ENCODE measurements around the gene OLFML2A. TPM values are rescaled to one million over a fixed set of nuclear protein-coding genes. Genes with fewer than 3 reads are reported as not detected.
"Not testable (repeated sequence)": the region's sequence is repeated elsewhere in the genome, so short reads cannot be mapped to it uniquely, and the experiment has no call there.

OLFML2A gene
- total RNA-seq, 5 donors from 2014 or later (not counting 1 experiment from before 2014, with no cell fraction given): 0.07 to 0.18 (median 0.13) TPM; not detected in 2

GRCh38 chr9:124838132-124838531 lies 61.2 kb downstream of the OLFML2A start:
- H3K4me3 ChIP-seq (ENCODE audit: control insufficient read depth in 1 of 2, extremely low read depth in 1 of 2, low read length in 1 of 2); H3K36me3 ChIP-seq (ENCODE audit: control insufficient read depth in 2 of 2, extremely low read depth in 1 of 2, insufficient read depth in 1 of 2, low read length in 1 of 2); H3K36me3 Mint-ChIP-seq; H3K27ac Mint-ChIP-seq; H3K9me3 Mint-ChIP-seq; DNase-seq; H3K4me1 ChIP-seq (ENCODE audit: control insufficient read depth in 1 of 2, extremely low read depth in 1 of 2, insufficient read depth in 2 of 2, low read length in 2 of 2); H3K4me1 Mint-ChIP-seq; H3K4me3 Mint-ChIP-seq; ATAC-seq (replicated peaks in 1 of 4); H3K27ac ChIP-seq (ENCODE audit: low read length); H3K9me3 ChIP-seq; POLR2A ChIA-PET: not testable (repeated sequence)
- peaks cover 21 to 26% of the 10 kb centered on the region in 2 donors for H3K27me3 Mint-ChIP-seq
- no CpG with 5 or more reads among the region's 5 CpGs for WGBS (ENCODE audit: insufficient coverage)
- CTCF ChIA-PET: interaction anchor here in 1 of 2 donors (1.0 kb wide), 1 partner anchor 56 kb away, joined by 3 read pairs; no protein-coding TSS in a partner anchor
- H3K27me3 ChIP-seq (replicated peaks in 1 of 2; ENCODE audit: control insufficient read depth in 2 of 2, extremely low read depth in 1 of 2, insufficient read depth in 2 of 2, low read length in 1 of 2): peaks cover 0 to 37% of the 10 kb centered on the region in 2 experiments

- DNase-seq; H3K36me3 ChIP-seq (ENCODE audit: control insufficient read depth in 2 of 2, extremely low read depth in 1 of 2, insufficient read depth in 1 of 2, low read length in 1 of 2); H3K4me1 ChIP-seq (ENCODE audit: control insufficient read depth in 1 of 2, extremely low read depth in 1 of 2, insufficient read depth in 2 of 2, low read length in 2 of 2); H3K4me1 Mint-ChIP-seq; H3K27ac ChIP-seq (ENCODE audit: low read length); H3K36me3 Mint-ChIP-seq; H3K9me3 ChIP-seq; POLR2A ChIA-PET; H3K9me3 Mint-ChIP-seq; H3K27ac Mint-ChIP-seq; H3K4me3 Mint-ChIP-seq; H3K4me3 ChIP-seq (ENCODE audit: control insufficient read depth in 1 of 2, extremely low read depth in 1 of 2, low read length in 1 of 2); ATAC-seq (replicated peaks in 1 of 4): not testable (repeated sequence)
- peaks cover 0 to 41% of the 10 kb centered on the region in 2 experiments for H3K27me3 ChIP-seq (replicated peaks in 1 of 2; ENCODE audit: control insufficient read depth in 2 of 2, extremely low read depth in 1 of 2, insufficient read depth in 2 of 2, low read length in 1 of 2)
- WGBS (ENCODE audit: insufficient coverage): 45% methylated on average over 21 of the region's 52 CpGs
- CTCF ChIA-PET: interaction anchor here in 1 of 2 donors (1.0 kb wide), 1 partner anchor 56 kb away, joined by 3 read pairs; no protein-coding TSS in a partner anchor
- H3K27me3 Mint-ChIP-seq: peaks cover 21 to 26% of the 10 kb centered on the region in 2 donors
These were observed 61.8 kb downstream of the OLFML2A start for GRCh38 chr9:124838567-124839275.

DNA sequence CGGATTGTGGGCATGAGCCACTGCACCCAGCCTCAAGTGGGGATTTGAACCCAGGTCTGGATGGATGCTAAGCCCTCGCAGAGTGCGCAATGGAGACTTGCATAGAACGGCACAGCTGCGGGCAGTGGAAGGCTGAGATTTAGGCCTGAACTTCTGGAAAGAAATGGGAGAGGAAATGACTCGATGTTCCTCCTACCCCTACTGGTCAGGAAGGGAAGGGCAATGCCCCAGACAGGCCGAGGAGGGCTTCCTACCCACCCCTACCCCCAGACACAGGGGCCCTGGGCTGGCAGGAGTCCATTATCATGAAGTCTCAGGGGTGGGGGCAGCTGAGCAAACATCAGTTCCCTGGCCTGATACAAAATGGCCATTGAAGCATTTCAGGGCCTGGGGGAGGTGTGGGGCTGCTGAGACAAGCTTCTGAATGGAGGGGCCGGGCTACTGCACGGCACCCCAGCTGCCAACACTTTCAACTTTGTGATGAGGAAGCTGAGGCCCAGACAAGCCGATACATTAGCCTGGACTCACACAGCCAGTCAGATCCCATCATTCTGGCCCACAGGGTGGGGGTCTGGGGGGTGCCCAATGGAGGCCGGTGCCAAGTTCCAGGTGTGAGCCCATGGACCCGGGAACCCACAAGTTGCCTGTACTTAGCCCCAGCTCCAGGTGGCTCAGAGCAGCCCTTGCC lies 62.8 kb downstream of the OLFML2A start:
- ATAC-seq (replicated peaks in 1 of 4) (no peak), DNase-seq (no peak)
- CTCF ChIA-PET: interaction anchor here in 1 of 2 donors (1.0 kb wide), 2 partner anchors 54 to 65 kb away, joined by 3 read pairs; no protein-coding TSS in a partner anchor
- H3K4me3 Mint-ChIP-seq: no peak overlapping the region
- Histone ChIP-seq H3K36me3 (ENCODE audit: control insufficient read depth in 2 of 2, extremely low read depth in 1 of 2, insufficient read depth in 1 of 2, low read length in 1 of 2) (no peaks in the 10 kb centered on the region), H3K9me3 (no peaks in the 10 kb centered on the region), H3K27ac (ENCODE audit: low read length) (no peak overlapping the region), H3K4me1 (ENCODE audit: control insufficient read depth in 1 of 2, extremely low read depth in 1 of 2, insufficient read depth in 2 of 2, low read length in 2 of 2) (no peaks in the 10 kb centered on the region), H3K4me3 (ENCODE audit: control insufficient read depth in 1 of 2, extremely low read depth in 1 of 2, low read length in 1 of 2) (no peak overlapping the region), H3K27me3 (replicated peaks in 1 of 2; ENCODE audit: control insufficient read depth in 2 of 2, extremely low read depth in 1 of 2, insufficient read depth in 2 of 2, low read length in 1 of 2) (peaks cover 0 to 37% of the 10 kb centered on the region in 2 experiments)
- WGBS (ENCODE audit: insufficient coverage): 73% methylated on average over 4 of the region's 12 CpGs
- no peaks in the 10 kb centered on the region for H3K4me1 Mint-ChIP-seq
- H3K9me3 Mint-ChIP-seq: no peaks in the 10 kb centered on the region
- H3K27ac Mint-ChIP-seq: no peak overlapping the region
- POLR2A ChIA-PET: no interaction called here
- peaks cover 21 to 26% of the 10 kb centered on the region in 2 donors for H3K27me3 Mint-ChIP-seq
- no peaks in the 10 kb centered on the region for H3K36me3 Mint-ChIP-seq

GRCh38 chr9:124840300-124840833 lies 63.4 kb downstream of the OLFML2A start:
- ChIA-PET CTCF (interaction anchor here in 1 of 2 donors (1.0 kb wide), 2 partner anchors 54 to 65 kb away, joined by 3 read pairs; no protein-coding TSS in a partner anchor), POLR2A (no interaction called here)
- no peak overlapping the region for H3K4me3 Mint-ChIP-seq
- H3K36me3 ChIP-seq (ENCODE audit: control insufficient read depth in 2 of 2, extremely low read depth in 1 of 2, insufficient read depth in 1 of 2, low read length in 1 of 2): no peaks in the 10 kb centered on the region
- DNase-seq: no peak
- no peaks in the 10 kb centered on the region for H3K9me3 Mint-ChIP-seq
- peaks cover 0 to 31% of the 10 kb centered on the region in 2 experiments for H3K27me3 ChIP-seq (replicated peaks in 1 of 2; ENCODE audit: control insufficient read depth in 2 of 2, extremely low read depth in 1 of 2, insufficient read depth in 2 of 2, low read length in 1 of 2)
- WGBS (ENCODE audit: insufficient coverage): 66% methylated on average over 12 of the region's 18 CpGs
- H3K4me1 ChIP-seq (ENCODE audit: control insufficient read depth in 1 of 2, extremely low read depth in 1 of 2, insufficient read depth in 2 of 2, low read length in 2 of 2): no peaks in the 10 kb centered on the region
- no peak overlapping the region for H3K4me3 ChIP-seq (ENCODE audit: control insufficient read depth in 1 of 2, extremely low read depth in 1 of 2, low read length in 1 of 2)
- H3K9me3 ChIP-seq: no peaks in the 10 kb centered on the region
- H3K4me1 Mint-ChIP-seq: no peaks in the 10 kb centered on the region
- H3K27ac Mint-ChIP-seq: no peak overlapping the region
- ATAC-seq (replicated peaks in 1 of 4): no peak
- no peak overlapping the region for H3K27ac ChIP-seq (ENCODE audit: low read length)
- no peaks in the 10 kb centered on the region for H3K36me3 Mint-ChIP-seq
- peaks cover 20 to 25% of the 10 kb centered on the region in 2 donors for H3K27me3 Mint-ChIP-seq

DNA sequence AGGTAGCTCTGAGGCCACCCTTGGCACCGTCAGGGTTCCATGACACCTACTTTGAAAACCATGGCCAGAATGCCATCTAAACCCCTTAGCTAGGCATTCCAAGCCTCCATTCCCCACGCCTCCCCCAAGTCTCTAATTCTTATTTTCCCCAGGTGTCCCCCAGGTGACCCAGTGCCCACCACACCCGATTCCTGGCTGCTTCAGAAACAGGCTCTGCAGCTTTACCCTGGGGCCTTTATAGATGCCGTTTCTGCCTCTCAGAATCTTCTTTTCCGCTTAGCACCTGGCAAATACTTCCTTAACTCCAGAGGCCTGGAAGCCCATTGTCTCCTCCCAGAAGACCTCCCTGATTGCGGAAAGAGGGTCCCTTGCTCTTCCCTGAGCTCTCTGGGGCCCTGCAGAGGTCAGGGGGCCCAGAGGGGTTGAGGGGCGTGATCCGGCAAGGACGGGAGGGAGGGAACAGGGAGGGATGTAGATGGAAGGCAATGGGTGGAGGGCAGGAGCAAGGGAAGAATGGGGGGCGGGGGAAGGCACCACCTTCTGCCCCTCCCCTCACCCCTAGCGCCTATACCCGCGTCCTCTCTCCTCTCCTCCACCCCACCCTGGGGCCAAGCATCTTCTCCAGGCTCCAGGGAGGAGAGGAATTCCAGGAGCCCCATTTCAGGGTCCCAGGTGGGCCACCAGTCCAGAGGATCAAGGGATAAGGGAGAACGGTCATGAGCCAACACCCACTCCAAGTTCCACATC lies 64.3 kb downstream of the OLFML2A start:
- ATAC-seq (replicated peaks in 1 of 4) (no peak), DNase-seq (no peak)
- Histone ChIP-seq H3K27me3 (replicated peaks in 1 of 2; ENCODE audit: control insufficient read depth in 2 of 2, extremely low read depth in 1 of 2, insufficient read depth in 2 of 2, low read length in 1 of 2) (peaks cover 0 to 30% of the 10 kb centered on the region in 2 experiments), H3K27ac (ENCODE audit: low read length) (no peak overlapping the region), H3K4me1 (ENCODE audit: control insufficient read depth in 1 of 2, extremely low read depth in 1 of 2, insufficient read depth in 2 of 2, low read length in 2 of 2) (no peaks in the 10 kb centered on the region), H3K4me3 (ENCODE audit: control insufficient read depth in 1 of 2, extremely low read depth in 1 of 2, low read length in 1 of 2) (no peak overlapping the region), H3K36me3 (ENCODE audit: control insufficient read depth in 2 of 2, extremely low read depth in 1 of 2, insufficient read depth in 1 of 2, low read length in 1 of 2) (no peaks in the 10 kb centered on the region), H3K9me3 (no peaks in the 10 kb centered on the region)
- Mint-ChIP-seq H3K9me3 (no peaks in the 10 kb centered on the region), H3K27ac (no peak overlapping the region), H3K4me3 (no peak overlapping the region), H3K4me1 (no peaks in the 10 kb centered on the region), H3K27me3 (peaks cover 16 to 20% of the 10 kb centered on the region in 2 donors), H3K36me3 (no peaks in the 10 kb centered on the region)
- ChIA-PET CTCF (interaction anchor here in 1 of 2 donors (0.6 kb wide), 1 partner anchor 9 kb away, joined by 3 read pairs; no protein-coding TSS in a partner anchor), POLR2A (no interaction called here)
- WGBS (ENCODE audit: insufficient coverage): 73% methylated on average over 7 of the region's 14 CpGs

DNA sequence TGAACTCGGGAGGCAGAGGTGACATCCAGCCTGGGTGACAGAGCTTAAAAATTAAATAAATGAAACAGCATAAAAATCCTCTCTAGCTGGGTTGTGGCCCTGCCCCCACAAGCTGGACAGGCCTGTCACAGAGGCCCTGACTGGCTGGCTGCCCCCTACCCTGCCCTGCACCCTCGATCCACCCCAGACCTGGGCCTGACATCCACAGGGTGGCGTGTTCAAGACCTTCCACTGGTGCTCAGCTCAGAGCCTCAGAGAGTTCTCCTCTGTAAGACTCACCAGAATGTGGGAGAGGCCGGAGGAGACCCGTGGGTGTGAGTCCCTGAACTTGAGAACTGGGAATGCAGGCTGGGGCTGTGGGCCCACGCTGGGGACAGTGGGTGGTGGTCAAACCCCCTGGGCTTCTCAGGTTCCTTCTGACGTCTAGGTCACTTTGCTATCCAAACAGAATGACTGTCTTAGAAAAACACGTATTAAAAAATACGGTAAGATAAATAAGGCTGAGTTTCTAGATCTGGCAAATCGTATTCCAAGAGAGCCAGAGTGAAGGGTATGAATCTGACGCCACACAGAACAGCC lies 66.6 kb downstream of the OLFML2A start:
- H3K9me3 ChIP-seq: no peaks in the 10 kb centered on the region
- POLR2A ChIA-PET: no interaction called here
- H3K4me3 ChIP-seq (ENCODE audit: control insufficient read depth in 1 of 2, extremely low read depth in 1 of 2, low read length in 1 of 2): no peak overlapping the region
- H3K9me3 Mint-ChIP-seq: no peaks in the 10 kb centered on the region
- WGBS (ENCODE audit: insufficient coverage): 81% methylated on average over 9 of the region's 11 CpGs
- H3K4me1 ChIP-seq (ENCODE audit: control insufficient read depth in 1 of 2, extremely low read depth in 1 of 2, insufficient read depth in 2 of 2, low read length in 2 of 2): no peaks in the 10 kb centered on the region
- no peak overlapping the region for H3K27ac ChIP-seq (ENCODE audit: low read length)
- H3K36me3 Mint-ChIP-seq: no peaks in the 10 kb centered on the region
- CTCF ChIA-PET: interaction anchor here in 1 of 2 donors (0.7 kb wide), 1 partner anchor 635 kb away, joined by 3 read pairs; no protein-coding TSS in a partner anchor
- peaks cover 0 to 26% of the 10 kb centered on the region in 2 experiments for H3K27me3 ChIP-seq (replicated peaks in 1 of 2; ENCODE audit: control insufficient read depth in 2 of 2, extremely low read depth in 1 of 2, insufficient read depth in 2 of 2, low read length in 1 of 2)
- H3K27me3 Mint-ChIP-seq: peaks cover 9 to 11% of the 10 kb centered on the region in 2 donors
- H3K4me1 Mint-ChIP-seq: no peaks in the 10 kb centered on the region
- no peaks in the 10 kb centered on the region for H3K36me3 ChIP-seq (ENCODE audit: control insufficient read depth in 2 of 2, extremely low read depth in 1 of 2, insufficient read depth in 1 of 2, low read length in 1 of 2)
- H3K27ac Mint-ChIP-seq: no peak overlapping the region
- DNase-seq (no peak), ATAC-seq (replicated peaks in 1 of 4) (no peak)
- no peak overlapping the region for H3K4me3 Mint-ChIP-seq

Measured in T-cell (primary cell).